22Rv1 (cell line): ENCODE data around the gene CIDEB.

Experiments used
- CTCF ChIP-seq: fragments of 450-650 bp; IDR thresholded peaks from 2 replicates; pipeline ENCODE4 v1.5.1; 2017; ENCODE audit warnings: mild to moderate bottlenecking
- ZFX ChIP-seq: fragments of 450-650 bp; IDR thresholded peaks from 2 replicates; pipeline ENCODE4 v1.6.1; 2017; ENCODE audit warnings: antibody characterized with exemption, borderline replicate concordance

- no peak for TF ChIP-seq CTCF
- TF ChIP-seq ZFX = no peak
Measured at GRCh38 chr14:24258548-24259265, 49.1 kb downstream of the CIDEB start.
